Ectodermal cell (in vitro differentiated cells): ENCODE measurements around the gene SPRYD3.
"Not testable (repeated sequence)": the region's sequence is repeated elsewhere in the genome, so short reads cannot be mapped to it uniquely, and the experiment has no call there.

Source experiments
- H3K27ac ChIP-seq: 2 replicates; pipeline ENCODE4 v1.7.0; 2013; ENCODE audit warnings: mild to moderate bottlenecking, low read depth, low read length; ENCODE audit not compliant: insufficient read depth, poor library complexity, severe bottlenecking
- H3K27me3 ChIP-seq: 2 replicates; pipeline ENCODE4 v1.7.0; 2013; ENCODE audit warnings: mild to moderate bottlenecking, low read length; ENCODE audit not compliant: insufficient read depth, control insufficient read depth, poor library complexity, severe bottlenecking
- H3K36me3 ChIP-seq: one replicate; pipeline ENCODE4 v1.7.0; 2013; ENCODE audit warnings: low read length; ENCODE audit not compliant: control insufficient read depth, insufficient read depth
- H3K4me1 ChIP-seq: one replicate; pipeline ENCODE4 v1.7.0; 2013; ENCODE audit warnings: low read length; ENCODE audit not compliant: control insufficient read depth, insufficient read depth
- H3K4me3 ChIP-seq: 2 replicates; pipeline ENCODE4 v1.7.0; 2013; ENCODE audit warnings: low read depth, low read length, control low read depth; ENCODE audit not compliant: insufficient read depth
- H3K9me3 ChIP-seq: 2 replicates; pipeline ENCODE4 v1.7.0; 2013; ENCODE audit warnings: mild to moderate bottlenecking, low read length, moderate library complexity; ENCODE audit not compliant: control insufficient read depth
- WGBS, 2 experiments: methylation state at CpG; one replicate each; pipeline ENCODE4 v1.1.7; 2013; ENCODE audit warnings: missing lambda C conversion rate in 2 of 2; 5-methylcytosine and 5-hydroxymethylcytosine counted together

SPRYD3 gene

DNA sequence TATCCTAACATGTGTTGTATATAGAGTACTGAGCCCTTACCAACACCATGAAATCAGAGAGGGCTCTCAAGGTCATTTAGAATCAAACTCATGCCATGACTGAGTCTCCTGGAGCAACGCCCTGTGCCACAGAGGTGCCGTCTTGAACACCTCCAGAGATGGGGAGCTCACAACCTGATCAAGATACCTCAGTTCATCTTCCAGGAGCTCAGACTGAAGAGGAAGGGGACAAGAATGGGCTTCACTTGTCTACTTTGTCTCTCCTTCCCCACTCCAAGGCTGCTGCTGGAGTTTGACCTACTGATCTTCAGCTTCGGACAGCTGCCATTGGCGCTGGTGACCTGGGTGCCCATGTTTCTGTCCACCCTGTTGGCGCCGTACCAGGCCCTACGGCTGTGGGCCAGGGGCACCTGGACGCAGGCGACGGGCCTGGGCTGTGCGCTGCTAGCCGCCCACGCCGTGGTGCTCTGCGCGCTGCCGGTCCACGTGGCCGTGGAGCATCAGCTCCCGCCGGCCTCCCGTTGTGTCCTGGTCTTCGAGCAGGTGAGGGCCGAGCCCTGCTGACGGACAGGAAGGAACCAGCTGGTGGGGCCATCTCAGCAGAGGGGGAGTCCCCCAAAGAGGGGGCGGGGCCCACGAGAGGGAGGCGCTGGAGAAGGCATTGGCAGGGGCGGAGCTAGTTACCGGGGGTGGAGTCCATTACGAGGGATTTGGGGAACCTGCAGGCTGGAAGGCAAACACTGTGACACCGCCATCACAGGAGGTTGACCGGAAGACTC lies 36.1 kb upstream of the SPRYD3 start:
- no peak overlapping the region for H3K27ac ChIP-seq
- no peaks in the 10 kb centered on the region for H3K9me3 ChIP-seq
- no peak overlapping the region for H3K4me3 ChIP-seq
- no peaks in the 10 kb centered on the region for H3K36me3 ChIP-seq
- peaks cover 3% of the 10 kb centered on the region for H3K27me3 ChIP-seq
- WGBS, 2 experiments: 90 to 92% methylated on average over 33 of the region's 33 CpGs
- no peaks in the 10 kb centered on the region for H3K4me1 ChIP-seq

DNA sequence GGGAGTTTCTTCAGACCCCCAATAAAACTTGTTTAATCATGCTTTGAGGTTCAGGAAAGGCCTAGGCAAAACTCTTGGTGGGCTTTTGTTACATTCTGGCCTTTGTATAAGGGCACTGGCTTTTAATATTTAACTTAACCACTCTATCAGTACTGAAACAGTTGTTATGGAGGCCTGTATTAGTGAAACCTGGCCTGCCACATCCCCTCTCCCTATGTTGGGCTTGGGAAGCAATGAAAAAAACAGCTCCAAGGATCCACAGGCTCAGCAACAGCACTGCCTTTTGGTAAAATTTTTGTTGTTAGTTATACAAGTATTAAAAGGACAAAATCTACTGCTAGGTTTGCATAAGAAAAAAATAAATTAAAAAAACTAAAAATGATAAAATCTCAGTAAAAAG lies 34.8 kb upstream of the SPRYD3 start:
- Histone ChIP-seq H3K4me1 (no peaks in the 10 kb centered on the region), H3K27ac (no peak overlapping the region), H3K9me3 (no peaks in the 10 kb centered on the region), H3K4me3 (no peak overlapping the region), H3K27me3 (no peaks in the 10 kb centered on the region), H3K36me3 (no peaks in the 10 kb centered on the region)

DNA sequence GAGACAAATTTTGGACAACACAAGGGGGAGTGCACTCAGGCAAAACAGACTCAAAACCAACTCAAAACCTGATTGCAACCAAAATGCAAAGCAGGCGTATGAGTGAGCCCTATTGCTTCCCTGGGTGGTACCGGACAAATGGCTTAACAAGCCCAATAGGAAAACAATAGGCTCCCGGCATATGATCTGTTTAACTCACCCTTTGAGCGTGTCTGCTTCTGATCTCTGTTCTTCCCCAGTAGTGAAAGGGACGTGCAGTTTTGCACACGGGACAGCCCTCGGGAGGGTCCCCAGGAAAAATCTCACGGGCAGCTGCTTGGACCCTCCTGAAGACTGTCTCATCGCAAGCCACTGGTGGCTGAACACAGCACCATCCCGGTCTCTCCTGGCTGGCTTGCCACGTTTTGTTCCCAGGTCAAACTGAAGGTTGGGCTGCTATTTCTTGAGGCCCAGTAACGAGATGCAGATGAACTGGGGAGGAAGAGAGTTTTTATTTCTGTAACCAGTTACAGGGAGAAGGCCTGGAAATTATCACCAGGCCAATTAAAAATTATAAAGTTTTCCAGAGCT lies 34.0 kb upstream of the SPRYD3 start:
- WGBS, 2 experiments: 86 to 88% methylated on average over 12 of the region's 12 CpGs
- Histone ChIP-seq H3K27me3 (no peaks in the 10 kb centered on the region), H3K9me3 (no peaks in the 10 kb centered on the region), H3K4me3 (no peak overlapping the region), H3K4me1 (no peaks in the 10 kb centered on the region), H3K27ac (no peak overlapping the region), H3K36me3 (no peaks in the 10 kb centered on the region)

DNA sequence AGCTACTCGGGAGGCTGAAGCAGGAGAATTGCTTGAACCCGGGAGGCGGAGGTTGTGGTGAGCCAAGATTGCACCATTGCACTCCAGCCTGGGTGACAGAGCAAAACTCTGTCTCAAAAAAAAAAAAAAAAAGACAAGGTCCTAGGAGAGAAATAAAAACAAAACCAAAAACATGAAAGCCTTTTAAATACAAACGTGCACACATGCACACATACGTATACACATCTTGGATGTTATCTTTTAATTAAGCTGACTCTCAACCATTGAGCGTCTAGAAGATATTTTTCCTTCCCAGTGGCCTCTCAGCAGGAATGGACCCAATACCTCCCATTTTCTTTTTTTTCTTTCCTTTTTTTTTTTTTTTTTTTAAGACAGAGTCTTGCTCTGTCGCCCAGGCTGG lies 33.2 kb upstream of the SPRYD3 start:
- H3K27ac ChIP-seq, H3K9me3 ChIP-seq, H3K4me3 ChIP-seq, H3K4me1 ChIP-seq, H3K27me3 ChIP-seq, H3K36me3 ChIP-seq: not testable (repeated sequence)
- WGBS, 2 experiments: 95 to 96% methylated on average over 7 of the region's 7 CpGs

DNA sequence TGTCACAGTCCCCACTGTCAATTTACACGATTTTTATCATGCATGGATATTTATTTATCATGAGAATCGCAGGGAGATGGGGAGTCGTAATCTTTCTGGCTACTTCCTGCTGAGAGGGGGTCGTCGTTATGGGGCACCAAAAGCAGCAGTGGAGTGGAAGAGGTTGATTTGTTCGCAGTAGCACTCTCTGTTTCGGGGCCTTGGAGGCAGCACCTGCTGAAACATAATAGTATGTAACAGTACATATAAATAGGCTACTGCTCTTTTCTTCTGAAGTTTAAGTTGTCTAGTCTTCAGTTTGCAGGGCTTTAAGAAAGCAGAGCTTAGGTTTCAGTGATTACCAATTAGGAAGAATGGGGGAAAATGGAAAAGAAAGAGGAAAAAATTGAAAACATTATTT lies 27.9 kb upstream of the SPRYD3 start:
- no peaks in the 10 kb centered on the region for H3K27me3 ChIP-seq
- H3K4me1 ChIP-seq: no peaks in the 10 kb centered on the region
- H3K36me3 ChIP-seq: no peaks in the 10 kb centered on the region
- no peak overlapping the region for H3K4me3 ChIP-seq
- no peaks in the 10 kb centered on the region for H3K9me3 ChIP-seq
- WGBS, 2 experiments: 37 to 51% methylated on average over 5 to 7 of the region's 7 CpGs
- H3K27ac ChIP-seq: no peak overlapping the region

DNA sequence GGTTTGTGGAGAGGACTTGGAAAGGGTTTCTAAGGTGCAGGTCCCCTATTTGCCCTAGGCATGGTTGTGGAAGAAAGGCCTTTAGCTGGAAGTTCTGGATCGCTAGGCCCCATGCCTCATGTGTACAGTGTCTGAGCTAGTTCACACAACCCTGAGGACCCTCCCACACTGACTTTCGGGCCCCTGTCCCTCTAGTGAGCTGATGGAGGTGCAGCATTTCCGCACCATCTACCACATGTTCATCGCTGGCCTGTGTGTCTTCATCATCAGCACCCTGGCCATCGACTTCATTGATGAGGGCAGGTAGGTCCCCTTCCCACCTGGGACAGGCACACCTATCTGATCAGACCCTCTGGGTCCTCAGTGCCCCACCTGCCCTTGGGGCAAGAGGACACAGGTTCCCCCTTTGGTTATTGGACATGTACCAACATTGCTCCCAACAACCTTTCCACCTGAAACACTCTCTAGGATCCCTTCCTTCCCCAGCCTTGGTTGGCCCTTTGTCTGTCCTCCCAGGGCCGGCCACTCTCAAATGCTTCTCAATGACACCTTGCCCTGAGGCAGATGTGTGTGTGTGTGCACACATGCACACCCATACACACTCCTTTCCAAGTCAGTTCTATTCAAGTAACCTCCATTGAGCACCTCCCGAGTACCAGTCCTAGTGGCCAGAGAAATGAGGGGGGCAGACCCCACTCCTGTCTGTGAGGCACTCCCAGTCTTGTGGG lies 26.7 kb upstream of the SPRYD3 start:
- 84 to 90% methylated on average over 7 of the region's 7 CpGs for WGBS, 2 experiments
- Histone ChIP-seq H3K9me3 (no peaks in the 10 kb centered on the region), H3K4me3 (no peak overlapping the region), H3K4me1 (no peaks in the 10 kb centered on the region), H3K27ac (no peak overlapping the region), H3K27me3 (no peaks in the 10 kb centered on the region), H3K36me3 (no peaks in the 10 kb centered on the region)

DNA sequence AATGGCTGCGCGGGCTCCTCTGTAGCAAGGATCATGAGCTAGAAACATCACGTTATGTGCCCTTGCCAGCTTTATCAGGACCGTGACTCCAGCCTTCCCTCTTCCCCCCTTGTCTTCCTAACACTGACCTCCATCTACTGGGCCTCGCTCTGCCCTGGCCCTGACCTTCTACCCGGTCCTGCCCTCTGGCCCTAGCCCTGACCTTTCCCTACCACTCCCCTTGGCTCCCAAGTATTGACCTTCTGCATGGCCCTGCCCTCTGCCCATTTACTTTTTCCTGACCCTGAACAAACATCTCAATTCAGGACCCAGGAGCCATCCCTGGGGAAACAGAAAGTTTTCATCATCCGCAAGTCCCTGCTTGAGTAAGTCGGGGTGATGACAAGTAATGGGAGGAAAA lies 26.1 kb upstream of the SPRYD3 start:
- H3K36me3 ChIP-seq: no peaks in the 10 kb centered on the region
- no peak overlapping the region for H3K27ac ChIP-seq
- 92 to 94% methylated on average over 8 of the region's 8 CpGs for WGBS, 2 experiments
- H3K27me3 ChIP-seq: no peaks in the 10 kb centered on the region
- H3K4me3 ChIP-seq: no peak overlapping the region
- H3K4me1 ChIP-seq: no peaks in the 10 kb centered on the region
- no peaks in the 10 kb centered on the region for H3K9me3 ChIP-seq

DNA sequence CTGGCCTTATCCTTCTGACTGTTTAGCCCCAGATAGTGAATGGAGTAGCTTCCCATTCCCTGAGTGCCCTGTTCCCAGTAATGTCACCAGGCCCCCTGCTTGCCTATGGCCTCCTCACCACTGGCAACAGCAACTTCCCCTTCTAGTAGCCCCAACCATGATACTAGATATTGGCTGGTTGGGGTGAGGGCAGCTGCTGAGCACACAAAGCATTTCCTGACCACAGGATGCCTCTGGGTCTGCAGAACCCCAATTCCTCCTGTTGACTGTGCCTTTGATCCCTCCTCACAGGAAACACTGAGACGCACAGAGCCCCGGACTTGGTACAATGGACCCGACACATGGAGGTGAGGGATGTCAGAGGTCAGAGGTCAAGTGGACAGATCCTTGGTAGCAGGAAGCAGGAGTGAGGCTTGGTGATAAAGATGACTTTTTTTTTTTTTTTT lies 24.7 kb upstream of the SPRYD3 start:
- H3K4me1 ChIP-seq: peaks cover 6% of the 10 kb centered on the region
- no peaks in the 10 kb centered on the region for H3K9me3 ChIP-seq
- peaks cover 6% of the 10 kb centered on the region for H3K27me3 ChIP-seq
- no peaks in the 10 kb centered on the region for H3K36me3 ChIP-seq
- no peak overlapping the region for H3K27ac ChIP-seq
- no peak overlapping the region for H3K4me3 ChIP-seq
- 91 to 94% methylated on average over 3 of the region's 3 CpGs for WGBS, 2 experiments

DNA sequence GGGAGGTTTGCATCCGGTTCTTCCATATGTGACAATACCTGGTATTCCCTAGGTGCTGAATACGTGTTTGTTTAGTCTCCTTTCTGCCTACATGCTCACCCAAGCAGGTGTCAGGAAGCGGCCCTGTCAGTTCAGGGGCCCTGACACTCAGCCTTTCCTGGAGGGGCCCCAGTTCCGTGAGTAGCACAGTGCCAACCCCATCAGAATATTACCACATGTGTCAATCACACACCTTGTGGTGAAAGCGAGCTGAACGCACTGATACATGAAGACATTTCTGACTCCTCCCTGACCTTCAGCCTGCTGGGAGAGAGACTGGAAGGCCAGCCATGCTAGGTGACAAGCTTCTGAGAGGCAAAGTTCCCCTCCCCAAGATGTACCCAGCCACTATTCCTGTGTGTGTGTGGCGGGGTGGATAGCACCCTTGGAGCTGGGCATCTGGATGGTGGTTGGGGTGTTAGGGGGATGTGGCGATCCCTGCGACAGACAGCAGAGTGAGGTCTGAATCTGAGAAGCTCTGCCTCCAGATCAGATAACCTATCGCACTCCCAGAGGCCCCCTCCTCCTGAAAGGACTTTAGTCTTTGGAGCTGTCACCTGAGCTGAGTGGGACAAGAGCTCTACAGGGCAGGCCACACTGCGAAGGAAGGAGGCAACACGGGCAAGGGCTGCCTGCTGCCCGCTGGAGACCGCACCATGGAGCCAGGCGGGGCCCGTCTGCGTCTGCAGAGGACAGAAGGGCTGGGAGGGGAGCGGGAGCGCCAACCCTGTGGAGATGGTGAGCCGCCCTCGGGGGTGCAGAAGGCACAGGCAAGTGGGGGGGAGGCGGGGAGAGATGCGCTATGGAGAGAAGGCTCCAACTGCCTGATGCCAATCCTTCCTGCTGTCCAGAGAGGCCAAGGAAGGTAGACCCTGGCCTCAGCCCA lies 24.0 kb upstream of the SPRYD3 start, which contains the start of gene SOAT2:
Gene SOAT2 (plus strand): TSS at position 604 of the 925 bp plus-strand sequence. CDS start 92 bp downstream, at position 696.
- 86 to 88% methylated on average over 23 of the region's 23 CpGs for WGBS, 2 experiments
- Histone ChIP-seq H3K27me3 (peaks cover 13% of the 10 kb centered on the region), H3K4me3 (no peak within 1 kb of the TSS), H3K4me1 (peaks cover 13% of the 10 kb centered on the region), H3K36me3 (no peaks in the 10 kb centered on the region), H3K27ac (no peak within 1 kb of the TSS), H3K9me3 (no peaks in the 10 kb centered on the region)
